Measurements from ENCODE around the gene ENTPD3. TPM values are rescaled to one million over a fixed set of nuclear protein-coding genes. Genes with fewer than 3 reads are reported as not detected.

ENTPD3 gene
- total RNA-seq, 2 experiments from 2014 or later = not detected

- Mint-ChIP-seq H3K27ac (peak overlapping the region; percentile 50), H3K27me3 (no peaks in the 10 kb centered on the region), H3K36me3 (peaks cover 58% of the 10 kb centered on the region), H3K4me1 (peaks cover 40% of the 10 kb centered on the region), H3K4me3 (no peak overlapping the region), H3K9me3 (no peaks in the 10 kb centered on the region)
- no peak for DNase-seq
Observed at GRCh38 chr3:40463579-40463978, 76.6 kb downstream of the ENTPD3 start.

- Mint-ChIP-seq H3K4me1 (peaks cover 35% of the 10 kb centered on the region), H3K36me3 (peaks cover 48% of the 10 kb centered on the region), H3K9me3 (no peaks in the 10 kb centered on the region), H3K4me3 (peak overlapping the region; percentile 19), H3K27ac (peak overlapping the region; percentile 50), H3K27me3 (no peaks in the 10 kb centered on the region)
- no peak for DNase-seq
Observed at GRCh38 chr3:40464339-40465110, 77.5 kb downstream of the ENTPD3 start.

- H3K27ac Mint-ChIP-seq = peak overlapping the region; percentile 50
- H3K4me3 Mint-ChIP-seq = peak overlapping the region; percentile 7
- peaks cover 35% of the 10 kb centered on the region for H3K4me1 Mint-ChIP-seq
- no peak for DNase-seq
- H3K9me3 Mint-ChIP-seq = no peaks in the 10 kb centered on the region
- peaks cover 47% of the 10 kb centered on the region for H3K36me3 Mint-ChIP-seq
- H3K27me3 Mint-ChIP-seq = no peaks in the 10 kb centered on the region
Observed at GRCh38 chr3:40465111-40465407, 78.1 kb downstream of the ENTPD3 start.

GRCh38 chr3:40465456-40465855 lies 78.5 kb downstream of the ENTPD3 start:
- Mint-ChIP-seq H3K27ac (peak overlapping the region; percentile 9), H3K9me3 (no peaks in the 10 kb centered on the region)

GRCh38 chr3:40468018-40468417 lies 81.0 kb downstream of the ENTPD3 start:
- no peaks in the 10 kb centered on the region for H3K27me3 Mint-ChIP-seq
- peaks cover 18% of the 10 kb centered on the region for H3K4me1 Mint-ChIP-seq

More at GRCh38 chr3:40465456-40465855, 78.5 kb downstream of the ENTPD3 start:
- Mint-ChIP-seq H3K4me1 (peaks cover 31% of the 10 kb centered on the region), H3K36me3 (peaks cover 43% of the 10 kb centered on the region), H3K27me3 (no peaks in the 10 kb centered on the region), H3K4me3 (no peak overlapping the region)
- DNase-seq = no peak

GRCh38 chr3:40470701-40471100 lies 83.7 kb downstream of the ENTPD3 start:
- no peak overlapping the region for H3K4me3 Mint-ChIP-seq
- H3K9me3 Mint-ChIP-seq = no peaks in the 10 kb centered on the region
- H3K27ac Mint-ChIP-seq = no peak overlapping the region
- no peak for DNase-seq
- H3K36me3 Mint-ChIP-seq = no peaks in the 10 kb centered on the region
- H3K4me1 Mint-ChIP-seq = no peaks in the 10 kb centered on the region
- H3K27me3 Mint-ChIP-seq = no peaks in the 10 kb centered on the region

More at GRCh38 chr3:40468018-40468417, 81.0 kb downstream of the ENTPD3 start:
- Mint-ChIP-seq H3K4me3 (no peak overlapping the region), H3K36me3 (peaks cover 23% of the 10 kb centered on the region), H3K27ac (no peak overlapping the region), H3K9me3 (no peaks in the 10 kb centered on the region)
- DNase-seq = no peak

GRCh38 chr3:40476478-40477470 lies 89.8 kb downstream of the ENTPD3 start, which contains the start of gene ZNF619:
TSS of gene ZNF619 (plus strand) at chr3:40477122. CDS start at chr3:40477980, 858 bp downstream.
- Mint-ChIP-seq H3K36me3 (peaks cover 14% of the 10 kb centered on the region), H3K4me1 (peaks cover 11% of the 10 kb centered on the region), H3K27ac (peak within 1 kb of the TSS; percentile 83), H3K9me3 (no peaks in the 10 kb centered on the region), H3K4me3 (peak within 1 kb of the TSS; percentile 86), H3K27me3 (no peaks in the 10 kb centered on the region)
- DNase-seq = peak; percentile 56

GRCh38 chr3:40477666-40478065 lies 90.7 kb downstream of the ENTPD3 start:
- no peak for DNase-seq
- Mint-ChIP-seq H3K9me3 (no peaks in the 10 kb centered on the region), H3K27ac (peak overlapping the region; percentile 83), H3K4me3 (peak overlapping the region; percentile 86), H3K27me3 (no peaks in the 10 kb centered on the region), H3K36me3 (peaks cover 19% of the 10 kb centered on the region), H3K4me1 (peaks cover 15% of the 10 kb centered on the region)

Other genes with a start within 250 kb of the ENTPD3 start
- 10 to 100 TPM; 54.2 to 56.5 TPM for gene EIF1B, start 77.5 kb upstream of the ENTPD3 start, total RNA-seq
- gene RPL14, start 70.2 kb downstream of the ENTPD3 start, total RNA-seq = 1,000 to 10,000 TPM; 3,153 to 3,196 TPM
- gene ZNF619, start 89.9 kb downstream of the ENTPD3 start, total RNA-seq = 1 to 10 TPM; 6.4 to 7.4 TPM
- 10 to 100 TPM in 1 of 2 experiments, 1 to 10 TPM in 1; 8.5 to 10.1 TPM for gene ZNF620, start 118.9 kb downstream of the ENTPD3 start, total RNA-seq
- 10 to 100 TPM; 18.3 to 19.6 TPM for gene ZNF621, start 137.8 kb downstream of the ENTPD3 start, total RNA-seq